Stimulated activated naive CD8-positive, alpha-beta T cell treated with anti-CD3 and anti-CD28 coated beads, Interleukin-15, amount 100 ng/mL, for 72 hours (primary cell): ENCODE results near the gene CHN2.
A peak's percentile ranks its signal among the peaks of the same experiment; 100 is the strongest.
"Not testable (repeated sequence)": the region's sequence is repeated elsewhere in the genome, so short reads cannot be mapped to it uniquely, and the experiment has no call there.

Source experiments
- ATAC-seq: fragments of 150-1000 bp; cut with Tn5 transposase; 2 replicates; pipeline ENCODE4 v1.10.0; 2021; ENCODE audit warnings: mild to moderate bottlenecking, moderate library complexity
- DNase-seq, 2 donors: peaks; one replicate each; pipeline ENCODE4 v3.0.0; 2021 to 2022
- H3K27ac Mint-ChIP-seq, 2 donors: one replicate each; pipeline ENCODE4 v1.8.0; 2022; ENCODE audit warnings: mild to moderate bottlenecking in 2 of 2, mixed read lengths in 2 of 2, moderate library complexity in 2 of 2
- H3K27me3 Mint-ChIP-seq: one replicate; pipeline ENCODE4 v1.8.0; 2022; ENCODE audit warnings: mixed read lengths
- H3K4me1 Mint-ChIP-seq: one replicate; pipeline ENCODE4 v1.8.0; 2022; ENCODE audit warnings: mild to moderate bottlenecking, mixed read lengths
- H3K4me3 Mint-ChIP-seq, 2 donors: one replicate each; pipeline ENCODE4 v1.8.0; 2022; ENCODE audit warnings: mild to moderate bottlenecking in 2 of 2, mixed read lengths in 2 of 2, moderate library complexity in 1 of 2
- H3K9me3 Mint-ChIP-seq, 2 donors: one replicate each; pipeline ENCODE4 v1.8.0; 2022; ENCODE audit warnings: mixed read lengths in 2 of 2

The CHN2 gene

DNA sequence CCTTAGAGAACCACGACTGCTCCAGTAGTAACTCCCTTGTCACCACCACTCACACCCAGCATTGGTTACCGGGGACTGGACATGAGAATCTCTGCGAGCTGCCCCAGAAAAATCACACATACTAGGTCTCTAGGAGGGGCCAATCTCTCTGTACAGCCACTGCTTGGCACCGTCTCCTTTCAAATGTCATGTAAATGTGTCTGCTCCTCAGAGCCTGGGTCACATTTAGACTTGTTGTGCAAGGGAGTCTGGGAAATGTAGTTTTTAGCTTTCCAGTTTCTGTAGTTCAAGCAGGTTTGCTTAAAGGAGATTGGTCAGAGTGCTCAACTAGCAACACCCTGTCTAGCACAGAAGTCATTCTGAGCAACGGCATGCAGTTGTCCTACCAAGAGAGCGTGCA is 60.0 kb downstream of the CHN2 start:
- Mint-ChIP-seq H3K4me3 (no peak overlapping the region), H3K4me1 (no peaks in the 10 kb centered on the region), H3K27me3 (peaks cover 7% of the 10 kb centered on the region), H3K27ac (peak overlapping the region in 1 of 2 donors; percentile 13), H3K9me3 (no peaks in the 10 kb centered on the region)
- no peak for DNase-seq
- no peak for ATAC-seq

DNA sequence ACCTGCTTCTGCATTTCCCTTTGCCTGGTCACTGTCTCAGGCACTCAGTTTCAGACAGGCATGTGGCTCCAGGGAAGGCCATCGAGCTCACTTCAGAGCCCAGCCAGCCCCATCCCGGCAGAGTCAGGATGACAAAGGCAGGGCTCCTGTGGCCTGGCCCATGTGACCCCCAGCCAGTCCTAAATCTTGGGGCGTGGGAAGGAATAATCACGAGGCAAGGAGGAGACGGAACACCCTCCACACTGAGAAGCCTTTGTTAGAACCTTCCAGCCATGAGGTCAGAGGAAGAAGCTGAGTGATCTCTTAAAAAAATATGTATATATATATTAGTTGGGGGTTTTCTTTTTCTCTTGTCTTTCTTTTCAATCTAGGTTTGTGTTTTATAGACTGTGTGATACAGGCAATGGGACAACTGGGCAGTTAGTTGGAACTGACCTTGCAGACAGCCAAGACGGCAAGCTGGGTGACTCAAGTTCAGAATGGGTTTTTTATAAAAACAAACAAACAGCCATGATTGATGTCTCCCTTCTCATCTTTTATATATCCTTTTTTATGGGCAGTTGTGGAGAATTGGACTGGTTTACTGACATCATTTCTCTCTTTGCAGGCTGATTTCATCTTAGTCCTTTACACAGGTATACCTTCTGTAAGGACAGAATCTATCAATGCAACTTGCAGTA is 60.8 kb downstream of the CHN2 start:
- no peak overlapping the region for H3K27ac Mint-ChIP-seq
- no peak overlapping the region for H3K4me3 Mint-ChIP-seq
- H3K27me3 Mint-ChIP-seq = peaks cover 7% of the 10 kb centered on the region
- no peaks in the 10 kb centered on the region for H3K4me1 Mint-ChIP-seq
- no peaks in the 10 kb centered on the region for H3K9me3 Mint-ChIP-seq
- no peak for DNase-seq
- no peak for ATAC-seq

- no peak for ATAC-seq
- H3K9me3 Mint-ChIP-seq = no peaks in the 10 kb centered on the region
- peaks cover 7% of the 10 kb centered on the region for H3K27me3 Mint-ChIP-seq
- no peaks in the 10 kb centered on the region for H3K4me1 Mint-ChIP-seq
- no peak overlapping the region for H3K27ac Mint-ChIP-seq
- no peak for DNase-seq
- no peak overlapping the region for H3K4me3 Mint-ChIP-seq
These were observed 61.5 kb downstream of the CHN2 start for GRCh38 chr7:29255906-29256692.

GRCh38 chr7:29256693-29257002 is 62.1 kb downstream of the CHN2 start:
- Mint-ChIP-seq H3K27ac (no peak overlapping the region), H3K9me3 (no peaks in the 10 kb centered on the region), H3K27me3 (peaks cover 7% of the 10 kb centered on the region), H3K4me3 (no peak overlapping the region), H3K4me1 (no peaks in the 10 kb centered on the region)
- DNase-seq (no peak), ATAC-seq (no peak)

DNA sequence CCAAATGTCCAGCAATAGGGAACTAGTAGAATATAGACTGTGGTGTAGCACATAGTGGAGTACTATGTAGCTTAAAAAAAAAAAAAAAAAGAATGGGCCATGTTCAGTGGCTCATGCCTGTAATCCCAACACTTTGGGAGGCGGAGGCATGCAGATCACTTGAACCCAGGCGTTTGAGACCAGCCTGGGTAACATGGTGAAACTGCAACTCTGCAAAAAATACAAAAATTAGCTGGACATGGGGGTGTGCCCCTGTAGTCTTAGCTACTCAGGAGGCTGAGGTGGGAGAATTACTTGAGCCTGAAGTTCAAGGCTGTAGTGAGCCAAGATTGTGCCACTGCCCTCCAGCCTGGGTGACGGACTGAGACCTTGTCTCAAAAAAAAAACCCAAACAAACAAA is 64.4 kb downstream of the CHN2 start:
- ATAC-seq = no peak

GRCh38 chr7:29262191-29262917 is 67.8 kb downstream of the CHN2 start:
- H3K27ac Mint-ChIP-seq = no peak overlapping the region
- no peak overlapping the region for H3K4me3 Mint-ChIP-seq
- ATAC-seq (no peak), DNase-seq (no peak)
- no peaks in the 10 kb centered on the region for H3K27me3 Mint-ChIP-seq
- peaks cover 12% of the 10 kb centered on the region for H3K4me1 Mint-ChIP-seq
- peaks cover 7 to 16% of the 10 kb centered on the region in 2 donors for H3K9me3 Mint-ChIP-seq

More for the DNA sequence above, 64.4 kb downstream of the CHN2 start:
- no peak for DNase-seq
- H3K27me3 Mint-ChIP-seq = peaks cover 7% of the 10 kb centered on the region
- no peaks in the 10 kb centered on the region for H3K4me1 Mint-ChIP-seq
- H3K9me3 Mint-ChIP-seq = no peaks in the 10 kb centered on the region
- H3K27ac Mint-ChIP-seq = no peak overlapping the region
- H3K4me3 Mint-ChIP-seq = no peak overlapping the region

DNA sequence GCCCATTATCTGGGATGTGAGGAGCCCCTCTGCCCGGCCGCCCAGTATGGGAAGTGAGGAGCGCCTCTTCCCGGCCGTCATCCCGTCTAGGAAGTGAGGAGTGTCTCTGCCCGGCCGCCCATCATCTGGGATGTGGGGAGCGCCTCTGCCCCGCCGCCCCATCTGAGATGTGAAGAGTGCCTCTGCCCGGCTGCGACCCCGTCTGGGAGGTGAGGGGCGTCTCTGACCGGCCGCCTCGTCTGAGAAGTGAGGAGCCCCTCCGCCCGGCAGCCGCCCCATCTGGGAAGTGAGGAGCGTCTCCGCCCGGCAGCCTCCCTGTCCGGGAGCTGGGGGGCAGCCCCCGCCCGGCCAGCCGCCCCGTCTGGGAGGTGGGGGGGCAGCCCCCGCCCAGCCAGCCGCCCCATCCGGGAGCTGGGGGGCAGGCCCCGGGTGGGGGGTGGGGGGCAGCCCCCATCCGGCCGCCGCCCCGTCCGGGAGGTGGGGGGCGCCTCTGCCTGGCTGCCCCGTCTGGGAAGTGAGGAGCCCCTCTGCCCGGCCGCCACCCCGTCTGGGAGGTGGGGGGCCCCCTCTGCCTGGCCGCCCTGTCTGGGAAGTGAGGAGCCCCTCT is 69.1 kb downstream of the CHN2 start:
- H3K27ac Mint-ChIP-seq, H3K4me3 Mint-ChIP-seq, DNase-seq, H3K27me3 Mint-ChIP-seq: not testable (repeated sequence)
- ATAC-seq = peak; percentile 70
- H3K4me1 Mint-ChIP-seq = peaks cover 12% of the 10 kb centered on the region
- H3K9me3 Mint-ChIP-seq = peaks cover 7 to 16% of the 10 kb centered on the region in 2 donors

DNA sequence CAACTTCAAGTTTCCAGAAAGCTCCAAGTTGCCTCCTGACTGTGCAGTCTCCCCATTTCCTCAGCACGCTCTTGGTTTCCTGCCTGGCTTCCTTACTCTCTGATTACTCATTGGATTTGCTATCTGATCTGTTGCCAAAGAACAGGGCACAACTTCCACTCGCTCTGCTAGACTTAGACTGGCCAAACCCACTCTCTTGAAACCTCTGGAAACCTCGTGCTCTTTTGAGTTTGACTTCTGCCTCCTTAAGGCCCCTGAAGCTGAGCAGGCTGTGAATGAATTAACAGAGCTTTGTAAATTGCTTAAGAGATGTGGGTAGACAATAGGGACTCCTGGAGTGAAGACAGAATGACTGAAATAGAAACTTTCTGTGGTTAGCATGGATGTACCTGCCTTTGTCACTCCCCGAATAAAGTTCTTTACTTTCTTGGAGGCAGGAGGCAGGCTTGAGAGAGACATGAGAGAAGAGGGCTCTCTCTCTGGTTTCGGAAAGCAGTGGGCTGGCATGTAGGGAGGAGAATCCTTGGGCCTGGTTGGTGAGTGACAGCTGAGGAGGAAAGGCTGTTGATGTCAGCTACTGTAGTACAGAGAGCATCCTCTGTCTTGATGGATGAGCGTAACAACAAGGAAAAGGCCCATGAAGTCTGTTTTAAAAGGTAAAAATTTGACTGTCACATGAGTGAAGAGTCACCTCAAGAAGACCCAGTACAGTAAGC is 70.8 kb downstream of the CHN2 start:
- Mint-ChIP-seq H3K4me3 (no peak overlapping the region), H3K27ac (no peak overlapping the region), H3K9me3 (peaks cover 7 to 16% of the 10 kb centered on the region in 2 donors), H3K27me3 (peaks cover 8% of the 10 kb centered on the region), H3K4me1 (peaks cover 13% of the 10 kb centered on the region)
- ATAC-seq (peak; percentile 89), DNase-seq (no peak)

DNA sequence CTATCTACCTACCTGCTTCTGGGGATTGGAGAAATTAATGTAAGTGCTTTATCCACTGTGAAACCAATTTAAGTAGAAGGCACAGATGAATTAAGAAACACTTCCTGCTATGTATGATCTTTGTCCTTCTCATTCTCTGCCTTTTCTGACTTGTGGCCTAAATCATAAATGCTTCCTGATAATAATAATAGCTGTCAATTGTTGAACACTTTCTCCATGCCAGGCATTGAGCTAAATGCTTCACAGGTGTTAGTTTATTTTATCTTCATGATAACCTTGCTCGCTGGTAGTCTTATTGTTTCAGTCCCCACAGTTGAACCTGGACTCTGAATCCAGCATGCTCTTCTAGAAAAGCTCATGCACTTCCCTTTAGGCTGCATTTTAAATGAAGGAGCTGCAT is 75.4 kb downstream of the CHN2 start:
- DNase-seq = no peak
- Mint-ChIP-seq H3K27ac (no peak overlapping the region), H3K27me3 (peaks cover 19% of the 10 kb centered on the region), H3K4me1 (peaks cover 28% of the 10 kb centered on the region), H3K4me3 (no peak overlapping the region), H3K9me3 (peaks cover 5 to 15% of the 10 kb centered on the region in 2 donors)
- no peak for ATAC-seq

DNA sequence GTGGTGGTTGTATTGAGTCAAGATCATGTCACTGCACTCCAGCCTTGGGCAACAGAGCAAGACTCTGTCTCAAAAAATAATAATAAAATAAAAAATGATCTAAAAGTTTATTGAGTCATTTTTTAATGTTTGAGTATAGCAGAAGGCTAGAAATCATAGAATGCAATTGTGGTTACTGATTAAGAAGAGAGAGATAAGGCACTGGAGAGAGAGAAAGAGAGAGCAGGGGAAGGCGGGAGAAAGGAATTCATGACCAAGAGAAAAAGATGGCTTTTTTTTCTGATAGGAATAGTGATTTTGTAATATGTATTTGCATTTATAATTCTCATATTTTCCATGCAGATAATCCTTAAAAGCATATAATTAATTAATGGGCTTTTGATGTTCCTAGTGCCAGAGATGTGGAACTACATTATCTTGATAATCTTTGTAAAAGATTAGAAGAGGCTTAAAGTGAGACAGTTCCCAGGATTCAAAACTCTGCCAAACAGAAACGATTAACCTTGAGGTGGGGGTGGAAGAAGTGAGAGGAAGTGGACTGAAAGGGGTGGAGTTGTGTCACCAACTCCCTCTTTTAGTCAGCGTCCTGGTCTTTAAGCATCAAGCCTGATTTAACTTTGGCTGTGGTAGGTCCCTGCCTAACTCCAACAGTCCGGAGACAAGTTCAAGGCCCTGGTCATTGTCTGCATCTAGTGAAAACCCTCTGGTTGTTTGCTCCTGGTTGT is 76.2 kb downstream of the CHN2 start:
- peak; percentile 88 for ATAC-seq
- Mint-ChIP-seq H3K27me3 (peaks cover 21% of the 10 kb centered on the region), H3K4me3 (no peak overlapping the region), H3K27ac (peak overlapping the region in 1 of 2 donors; percentile 68), H3K4me1 (peaks cover 20% of the 10 kb centered on the region), H3K9me3 (peaks cover 0 to 7% of the 10 kb centered on the region in 2 donors)
- peak in 1 of 2 donors; percentile 19 for DNase-seq

DNA sequence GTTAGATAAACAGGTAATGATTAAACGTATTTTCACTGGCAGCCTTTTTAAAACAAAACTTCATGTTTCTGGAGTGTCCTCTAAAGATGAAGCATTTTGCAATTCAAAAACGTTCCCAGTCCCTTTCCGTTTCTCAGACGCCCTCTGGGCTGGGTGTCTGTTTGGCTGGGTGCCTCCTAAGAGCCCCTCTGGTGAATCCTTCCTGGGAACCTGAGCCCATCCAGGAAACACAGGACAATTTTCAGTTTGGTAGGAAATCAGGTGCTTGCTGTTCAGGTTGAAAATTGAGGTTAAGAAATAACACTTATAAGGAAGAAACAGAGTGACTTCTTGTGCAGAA is 76.7 kb downstream of the CHN2 start:
- peaks cover 16% of the 10 kb centered on the region for H3K4me1 Mint-ChIP-seq
- peaks cover 27% of the 10 kb centered on the region for H3K27me3 Mint-ChIP-seq
- no peak overlapping the region for H3K27ac Mint-ChIP-seq
- H3K4me3 Mint-ChIP-seq = no peak overlapping the region
- DNase-seq (no peak), ATAC-seq (no peak)
- peaks cover 0 to 2% of the 10 kb centered on the region in 2 donors for H3K9me3 Mint-ChIP-seq

GRCh38 chr7:29272057-29272456 is 77.5 kb downstream of the CHN2 start:
- Mint-ChIP-seq H3K27ac (no peak overlapping the region), H3K4me3 (no peak overlapping the region), H3K4me1 (peaks cover 16% of the 10 kb centered on the region)

DNA sequence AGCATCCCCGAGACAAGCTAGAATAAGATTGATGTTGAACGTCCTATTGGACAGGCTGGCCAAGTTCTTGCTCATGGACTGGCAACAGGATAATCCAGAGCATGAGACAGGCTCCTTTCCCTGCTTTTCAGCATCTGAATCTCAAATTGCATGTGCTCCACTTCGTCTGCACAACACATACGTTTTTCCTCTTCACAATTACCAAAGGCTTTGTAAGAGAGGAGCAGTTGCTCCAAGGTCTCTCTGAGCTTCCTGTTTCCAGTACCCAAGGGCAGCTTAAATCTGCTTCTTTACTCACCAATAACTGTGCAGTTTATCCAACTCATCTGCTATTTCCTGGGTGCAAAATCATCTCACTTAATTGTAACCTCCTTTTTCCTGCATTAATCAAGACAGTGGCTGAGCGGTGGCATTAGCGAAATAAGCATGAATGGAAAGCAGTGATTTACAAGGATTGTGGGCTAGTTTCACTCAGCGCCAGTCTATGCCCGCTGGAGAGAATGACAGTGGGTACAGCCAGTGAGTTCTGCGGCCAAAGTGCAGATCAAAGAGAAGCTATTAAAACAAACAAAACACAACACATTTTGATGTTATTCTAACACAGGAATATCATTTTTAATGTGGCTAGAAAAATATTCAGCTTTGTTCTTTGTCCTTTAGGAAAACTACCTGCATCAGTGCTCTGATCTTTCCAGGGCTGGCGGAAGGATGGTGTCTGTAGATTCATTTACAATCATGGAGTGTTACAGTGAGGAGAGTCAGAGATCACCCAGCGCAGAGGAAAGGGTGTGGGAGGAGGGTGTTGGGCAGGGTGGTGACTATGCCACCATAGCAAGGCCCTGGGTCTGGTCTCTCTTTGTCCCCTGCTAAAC is 79.8 kb downstream of the CHN2 start:
- Mint-ChIP-seq H3K27ac (no peak overlapping the region), H3K9me3 (no peaks in the 10 kb centered on the region), H3K4me1 (peaks cover 22% of the 10 kb centered on the region), H3K4me3 (no peak overlapping the region), H3K27me3 (peaks cover 24% of the 10 kb centered on the region)
- ATAC-seq (no peak), DNase-seq (no peak)

More at GRCh38 chr7:29272057-29272456, 77.5 kb downstream of the CHN2 start:
- Mint-ChIP-seq H3K9me3 (no peaks in the 10 kb centered on the region), H3K27me3 (peaks cover 28% of the 10 kb centered on the region)
- DNase-seq (no peak), ATAC-seq (no peak)

DNA sequence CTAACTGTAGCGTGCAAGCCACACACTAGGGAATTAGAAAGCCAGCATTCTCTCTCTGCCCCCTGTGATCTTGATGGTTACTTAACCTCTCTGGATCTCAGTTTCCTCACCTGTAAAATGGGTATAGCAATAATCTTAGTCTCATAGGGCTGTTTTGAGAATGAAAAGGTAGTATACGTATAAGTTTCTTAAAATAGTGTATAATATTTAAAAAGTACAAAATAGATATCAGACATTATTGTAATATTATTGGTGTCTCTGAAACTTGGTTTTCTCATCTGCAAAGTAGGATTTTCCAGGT is 80.4 kb downstream of the CHN2 start:
- Mint-ChIP-seq H3K4me3 (no peak overlapping the region), H3K4me1 (peaks cover 22% of the 10 kb centered on the region), H3K9me3 (no peaks in the 10 kb centered on the region), H3K27me3 (peaks cover 29% of the 10 kb centered on the region), H3K27ac (no peak overlapping the region)
- DNase-seq (no peak), ATAC-seq (no peak)
